C4-2B (cell line): ENCODE data around the gene SMPD3.

Experiments used
- ZFX ChIP-seq: fragments of 450-650 bp; IDR thresholded peaks from 2 replicates; pipeline ENCODE4 v1.6.1; 2017
- TF ChIP-seq, protein P1 (sequence below): fragments of 450-650 bp; conservative IDR thresholded peaks from 2 replicates; pipeline ENCODE4 v1.5.1; 2017; ENCODE audit warnings: mild to moderate bottlenecking

DNA sequence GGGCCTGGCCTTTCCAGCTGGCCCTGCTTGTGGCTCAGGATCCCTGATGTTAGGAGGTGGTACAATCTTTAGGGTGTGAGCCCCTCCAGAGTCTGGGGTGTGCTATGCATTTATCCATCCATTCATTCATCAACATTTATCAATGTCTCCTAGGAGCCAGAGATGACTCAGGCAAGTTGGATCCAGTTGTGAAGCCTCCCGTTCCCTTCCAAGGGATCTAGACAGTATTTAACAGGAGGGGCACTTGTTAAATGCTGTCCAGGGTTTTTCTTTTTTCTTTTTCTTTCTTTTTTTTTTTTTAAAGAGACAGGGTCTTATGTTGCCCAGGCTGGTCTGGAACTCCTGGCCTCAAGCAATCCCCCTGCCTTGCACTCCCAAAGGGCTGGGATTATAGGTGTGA, 42.0 kb upstream of the SMPD3 start:
- TF ChIP-seq, protein P1, sequence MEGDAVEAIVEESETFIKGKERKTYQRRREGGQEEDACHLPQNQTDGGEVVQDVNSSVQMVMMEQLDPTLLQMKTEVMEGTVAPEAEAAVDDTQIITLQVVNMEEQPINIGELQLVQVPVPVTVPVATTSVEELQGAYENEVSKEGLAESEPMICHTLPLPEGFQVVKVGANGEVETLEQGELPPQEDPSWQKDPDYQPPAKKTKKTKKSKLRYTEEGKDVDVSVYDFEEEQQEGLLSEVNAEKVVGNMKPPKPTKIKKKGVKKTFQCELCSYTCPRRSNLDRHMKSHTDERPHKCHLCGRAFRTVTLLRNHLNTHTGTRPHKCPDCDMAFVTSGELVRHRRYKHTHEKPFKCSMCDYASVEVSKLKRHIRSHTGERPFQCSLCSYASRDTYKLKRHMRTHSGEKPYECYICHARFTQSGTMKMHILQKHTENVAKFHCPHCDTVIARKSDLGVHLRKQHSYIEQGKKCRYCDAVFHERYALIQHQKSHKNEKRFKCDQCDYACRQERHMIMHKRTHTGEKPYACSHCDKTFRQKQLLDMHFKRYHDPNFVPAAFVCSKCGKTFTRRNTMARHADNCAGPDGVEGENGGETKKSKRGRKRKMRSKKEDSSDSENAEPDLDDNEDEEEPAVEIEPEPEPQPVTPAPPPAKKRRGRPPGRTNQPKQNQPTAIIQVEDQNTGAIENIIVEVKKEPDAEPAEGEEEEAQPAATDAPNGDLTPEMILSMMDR: no peak
- no peak for TF ChIP-seq ZFX
